ENCODE data around the gene SNRNP48.

Gene SNRNP48

DNA sequence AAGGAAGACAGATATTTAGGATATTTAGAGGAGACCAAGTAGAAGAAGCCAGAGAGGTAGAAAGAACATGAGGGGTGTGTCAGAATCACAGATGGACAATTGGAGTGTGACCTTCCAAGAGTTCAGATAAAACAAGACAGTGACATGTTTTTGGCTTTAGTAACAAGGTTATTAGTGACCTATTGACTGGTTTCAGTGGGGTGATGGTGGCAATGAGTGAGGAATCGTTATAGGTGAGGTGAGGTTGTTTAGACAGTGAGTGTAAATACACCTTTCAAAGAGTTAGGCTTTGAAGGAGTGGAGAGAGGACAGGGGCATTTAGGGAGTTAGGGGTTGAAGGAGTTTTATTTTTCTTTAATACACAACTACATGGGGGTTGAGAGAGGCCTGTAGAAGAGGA is 3.2 kb downstream of the SNRNP48 start:
- no peak for DNase-seq (ENCODE audit: low spot score)

GRCh38 chr6:7594579-7595125 is 4.7 kb downstream of the SNRNP48 start:
- DNase-seq (ENCODE audit: low spot score): no peak

GRCh38 chr6:7604003-7604402 is 14.0 kb downstream of the SNRNP48 start:
- no peak for DNase-seq (ENCODE audit: low spot score)

DNA sequence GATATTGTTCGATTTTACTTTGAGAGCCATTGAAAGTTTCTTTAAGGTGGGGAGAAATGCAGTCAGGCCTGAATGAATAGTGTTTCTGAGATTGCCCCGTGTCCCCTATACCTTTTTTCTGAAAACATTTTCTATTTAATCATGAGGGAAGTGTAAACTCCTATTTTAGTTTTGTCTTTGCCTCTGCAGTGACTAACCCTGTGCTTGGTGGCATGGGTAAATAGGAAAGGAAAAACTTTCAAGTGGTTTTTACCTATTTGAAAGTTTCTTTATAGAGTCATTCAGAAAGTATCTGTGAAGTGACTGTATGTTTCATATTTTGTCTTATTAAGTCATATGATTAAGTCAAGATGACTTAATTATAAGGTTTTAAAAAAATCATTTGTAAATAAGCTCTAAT is 14.5 kb downstream of the SNRNP48 start:
- no peak for DNase-seq (ENCODE audit: low spot score)

DNA sequence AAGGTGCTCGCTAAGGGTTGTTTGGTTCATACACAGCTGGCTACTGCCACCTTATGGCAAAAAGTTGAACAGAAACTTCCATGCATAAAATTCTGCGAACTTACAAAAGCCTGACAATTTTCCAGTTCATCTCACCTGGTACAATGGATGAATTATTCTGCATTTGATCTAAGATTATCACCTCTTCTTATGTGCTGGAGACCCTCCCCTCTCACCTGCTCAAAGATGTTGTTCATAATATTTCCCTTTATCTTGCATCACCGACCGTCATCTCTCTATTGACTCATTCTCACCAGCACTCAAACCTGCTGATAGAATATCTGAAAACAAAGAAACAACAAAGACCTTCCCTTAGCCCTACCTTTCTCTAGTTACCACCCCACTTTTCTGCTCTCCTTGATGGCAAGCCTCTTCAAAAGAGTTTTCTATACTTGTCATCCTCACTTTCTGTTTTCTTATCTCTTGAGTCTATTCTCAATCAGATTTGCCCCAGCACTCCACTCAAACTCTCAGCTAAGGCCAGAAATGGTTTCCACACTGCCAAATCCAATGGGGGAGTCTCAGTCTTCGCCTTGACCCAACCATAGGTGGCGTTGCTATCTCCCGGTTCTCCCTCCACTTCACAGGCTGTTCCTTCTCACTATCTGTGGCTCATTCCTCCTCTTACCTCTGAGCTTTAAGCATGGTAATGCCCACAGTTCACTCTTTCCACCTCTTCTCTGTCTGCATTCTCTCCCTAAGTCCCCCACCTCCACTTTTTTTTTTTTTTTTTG is 25.8 kb downstream of the SNRNP48 start:
- DNase-seq (ENCODE audit: low spot score): no peak

- DNase-seq (ENCODE audit: low spot score): no peak
These were observed 28.1 kb downstream of the SNRNP48 start for GRCh38 chr6:7617801-7618764.

DNA sequence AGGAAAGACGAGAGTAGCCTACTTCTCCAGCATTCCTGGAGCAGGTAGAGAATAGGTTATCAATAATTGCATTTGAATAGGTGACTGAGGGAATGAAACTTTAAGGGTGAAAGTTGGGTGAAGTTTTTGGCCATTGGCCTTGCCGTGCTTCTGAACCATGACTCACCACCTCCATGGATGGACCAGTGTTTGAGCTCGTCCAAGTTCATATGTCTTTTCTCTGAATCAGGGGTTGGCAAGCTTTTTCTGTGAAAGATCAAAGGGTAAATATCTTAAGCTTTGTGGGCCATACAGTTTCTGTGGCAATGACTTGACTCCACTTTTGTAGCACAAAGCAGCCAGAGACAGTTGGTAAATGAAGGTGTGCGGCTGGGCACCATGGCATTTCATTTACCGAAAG is 31.8 kb downstream of the SNRNP48 start:
- DNase-seq (ENCODE audit: low spot score): no peak

GRCh38 chr6:7624796-7625710 is 35.1 kb downstream of the SNRNP48 start:
- DNase-seq (ENCODE audit: low spot score): no peak

GRCh38 chr6:7628479-7628878 is 38.5 kb downstream of the SNRNP48 start:
- DNase-seq (ENCODE audit: low spot score): no peak

DNA sequence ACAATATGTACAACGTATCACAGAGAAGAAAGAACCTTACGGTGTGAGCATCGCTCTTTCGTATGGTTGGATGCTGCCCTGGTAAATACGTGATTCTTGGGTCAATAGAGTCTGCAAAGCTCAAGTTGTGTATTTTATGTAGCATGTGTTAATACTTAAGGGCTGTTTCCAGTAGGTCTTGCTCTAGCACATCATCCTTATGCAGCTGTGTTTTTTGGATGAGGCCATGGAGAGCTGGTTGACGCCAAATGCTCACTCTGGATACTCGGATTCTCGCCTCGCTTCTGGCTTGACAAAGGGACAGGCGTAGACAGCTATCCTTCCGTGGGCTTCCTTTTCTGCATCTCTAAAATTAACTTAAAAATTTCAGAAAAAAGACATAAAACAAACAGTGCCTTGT is 38.9 kb downstream of the SNRNP48 start:
- DNase-seq (ENCODE audit: low spot score): no peak

DNA sequence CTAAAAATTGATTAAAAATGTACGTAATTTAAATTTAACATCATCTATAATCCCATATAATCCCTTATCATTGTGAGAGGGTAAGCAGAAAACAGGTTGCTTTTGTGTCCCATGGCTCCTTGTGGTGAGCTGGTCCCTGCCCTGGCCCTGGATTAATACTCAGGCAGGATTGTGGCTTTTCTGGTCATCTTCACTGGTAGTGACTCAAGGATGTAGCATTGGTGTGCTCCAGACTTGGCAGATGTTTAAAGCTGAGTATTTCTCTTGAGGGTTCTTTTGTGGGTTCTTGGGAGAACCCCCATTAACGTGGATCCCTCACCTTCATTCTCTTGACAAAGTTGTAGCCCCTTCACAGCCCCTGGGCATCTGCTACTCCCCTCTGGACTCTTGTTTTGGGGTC is 39.3 kb downstream of the SNRNP48 start:
- DNase-seq (ENCODE audit: low spot score): no peak

DNA sequence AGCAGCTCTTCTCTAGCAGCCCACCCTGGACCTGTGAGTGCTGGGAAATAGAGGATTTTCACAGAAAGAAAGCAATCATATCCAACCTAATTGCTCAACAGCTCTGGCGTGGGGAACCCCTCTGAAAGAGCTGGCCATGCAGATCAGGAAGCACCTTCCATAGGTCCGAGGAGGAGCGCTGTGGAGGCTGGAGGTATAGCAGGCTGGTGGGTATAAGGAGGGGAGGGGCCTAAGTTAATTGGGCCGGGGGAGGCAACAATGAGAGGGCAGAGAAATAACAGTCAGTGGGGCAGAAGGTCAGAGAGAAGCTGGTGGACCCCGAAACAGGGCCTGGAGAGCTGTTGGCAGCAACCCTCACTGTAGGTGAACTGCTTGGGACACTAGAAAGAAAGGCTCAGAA is 40.8 kb downstream of the SNRNP48 start:
- no peak for DNase-seq (ENCODE audit: low spot score)

DNA sequence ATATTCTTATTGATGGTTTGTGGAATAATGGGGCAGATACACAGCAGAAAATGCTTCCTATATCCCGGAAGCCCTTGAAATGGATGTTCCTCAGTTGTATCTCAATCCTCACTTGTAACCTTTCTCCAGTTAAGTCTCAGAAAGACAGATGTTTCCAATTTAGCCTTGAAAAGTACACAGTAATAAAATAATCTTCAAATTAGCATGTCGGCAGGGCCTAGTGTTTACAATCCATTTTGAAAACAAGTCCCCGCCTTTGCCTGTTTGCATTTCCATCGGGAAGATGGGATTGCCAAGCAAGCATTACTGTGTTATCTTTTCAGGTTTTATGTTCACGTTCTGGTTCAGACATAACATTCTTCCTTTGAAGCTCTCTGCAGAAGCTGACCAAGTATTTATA is 41.5 kb downstream of the SNRNP48 start:
- DNase-seq (ENCODE audit: low spot score): no peak

GRCh38 chr6:7632501-7633290 is 42.7 kb downstream of the SNRNP48 start:
- no peak for DNase-seq (ENCODE audit: low spot score)

DNA sequence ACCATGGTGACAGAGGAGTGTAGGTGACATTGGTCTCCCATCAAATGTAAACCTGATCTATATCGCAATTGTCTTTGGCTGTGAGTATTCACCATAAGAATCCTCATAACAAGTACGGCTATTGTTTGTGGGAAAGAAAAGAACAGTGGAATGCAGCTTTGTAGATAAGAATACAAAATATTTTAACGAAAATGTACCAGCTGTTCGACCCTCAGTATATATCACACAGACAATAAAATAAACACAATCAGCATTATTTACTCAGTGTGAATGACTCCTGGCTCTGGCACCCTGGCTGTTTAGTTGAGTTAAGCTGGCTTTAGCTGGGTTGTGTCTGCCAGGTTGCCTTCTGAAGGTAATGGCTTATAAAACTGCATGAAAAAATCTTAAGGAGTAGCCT is 43.4 kb downstream of the SNRNP48 start:
- no peak for DNase-seq (ENCODE audit: low spot score)

DNA sequence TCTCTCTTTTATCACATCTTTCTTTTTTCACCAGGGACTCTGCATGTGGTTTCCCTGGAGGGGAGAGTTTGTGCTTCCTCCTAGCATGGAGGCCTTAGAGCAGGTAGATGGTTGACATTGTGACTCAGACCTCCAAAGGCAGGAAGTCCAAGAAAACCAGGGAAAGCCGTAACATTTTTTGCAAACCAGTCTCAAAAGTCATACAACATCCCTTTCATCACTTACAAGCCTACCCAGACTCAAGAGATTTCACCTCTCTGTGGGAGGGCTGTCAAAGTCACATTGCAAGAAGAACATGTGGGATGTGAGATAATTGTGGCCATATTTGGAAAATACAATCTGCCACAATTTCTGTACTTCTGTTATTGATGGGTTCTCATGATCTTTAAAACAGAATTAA is 46.2 kb downstream of the SNRNP48 start:
- no peak for DNase-seq (ENCODE audit: low spot score)

DNA sequence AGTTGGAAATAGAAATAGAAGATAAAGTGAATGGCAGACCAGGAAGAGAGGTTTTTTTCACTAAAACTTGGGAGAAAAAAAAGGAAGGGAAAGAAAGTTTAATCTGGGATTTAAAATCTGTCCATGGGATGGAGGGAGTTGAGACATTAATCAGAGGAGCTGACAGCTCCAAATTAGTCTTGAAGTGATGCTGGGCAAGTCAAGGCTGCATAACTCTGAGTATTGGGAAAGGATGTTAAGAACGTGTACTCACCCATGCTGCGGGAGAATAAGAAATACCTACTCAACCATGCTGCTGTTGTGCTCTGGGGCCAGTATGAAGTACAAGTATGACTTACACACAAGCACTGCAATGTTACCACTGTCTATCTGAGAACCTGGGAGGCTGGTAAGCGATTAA is 47.5 kb downstream of the SNRNP48 start:
- no peak for DNase-seq (ENCODE audit: low spot score)

- no peak for DNase-seq (ENCODE audit: low spot score)
These were observed 49.4 kb downstream of the SNRNP48 start for GRCh38 chr6:7639427-7639826.

DNA sequence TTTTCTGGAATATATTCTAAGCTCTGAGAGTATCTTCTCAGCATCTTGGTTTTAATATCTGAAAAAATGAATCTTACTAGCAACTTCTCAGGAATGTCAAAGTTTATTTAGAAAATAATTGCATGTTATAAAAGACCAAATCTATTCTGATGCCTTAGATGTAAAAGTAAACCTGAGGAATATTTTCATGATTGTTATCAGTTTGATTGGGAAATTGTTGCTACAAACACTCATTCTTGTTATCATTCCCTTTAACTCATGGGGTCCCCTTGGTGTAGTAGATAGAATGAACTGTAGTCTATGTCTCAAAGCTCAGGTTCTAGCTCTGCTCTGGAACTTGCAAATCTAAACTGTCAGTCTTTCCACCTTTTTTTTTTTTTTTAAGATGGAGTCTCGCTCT is 50.0 kb downstream of the SNRNP48 start:
- no peak for DNase-seq (ENCODE audit: low spot score)

DNA sequence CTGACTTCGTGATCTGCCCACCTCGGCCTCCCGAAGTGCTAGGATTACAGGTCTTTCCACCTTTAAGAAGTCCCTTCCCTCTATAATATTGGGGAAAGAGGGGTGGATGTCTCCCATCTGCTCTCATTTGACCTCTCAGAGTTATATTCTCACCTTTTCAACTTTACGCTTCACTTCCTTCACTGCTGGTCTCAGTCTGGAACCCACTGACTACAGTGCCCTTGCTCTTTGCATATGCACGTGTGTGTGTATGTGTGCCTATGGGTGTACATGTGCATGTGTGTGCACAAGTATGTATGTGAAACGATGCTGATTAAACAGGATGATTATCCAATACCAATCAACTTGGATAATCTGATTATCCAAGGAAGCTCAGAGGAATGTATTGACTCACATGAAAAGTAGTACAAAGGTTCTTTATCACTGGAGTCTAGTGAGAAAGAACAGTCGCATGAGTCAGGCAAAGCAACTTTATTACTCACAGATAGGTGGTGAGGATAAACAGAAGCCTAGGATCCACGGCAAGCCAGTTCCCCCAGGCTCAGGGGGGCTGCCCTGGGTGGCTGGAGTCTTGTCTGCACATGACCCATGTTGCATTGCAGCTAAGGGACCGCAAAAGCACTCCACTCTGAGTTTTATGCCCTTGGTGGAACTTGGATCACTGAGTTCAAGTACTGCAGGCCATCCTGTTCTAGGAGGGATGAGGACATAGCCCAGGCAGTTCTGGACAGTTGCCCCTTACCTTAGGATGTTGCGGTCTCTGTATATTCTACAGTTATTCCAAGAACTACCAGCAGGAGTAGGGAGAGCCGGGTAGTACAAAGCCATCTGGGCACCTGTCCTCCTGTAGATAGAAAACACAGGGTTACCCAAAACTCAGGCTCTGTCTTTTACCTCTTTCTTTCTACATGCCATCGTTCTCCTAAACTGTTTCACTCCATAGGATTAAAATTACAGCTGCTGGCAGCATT is 50.9 kb downstream of the SNRNP48 start:
- DNase-seq (ENCODE audit: low spot score): no peak

All from HuH-7 (cell line).